ENCODE data around the gene INPP5D. TPM values are rescaled to one million over a fixed set of nuclear protein-coding genes. Genes with fewer than 3 reads are reported as not detected.

The INPP5D gene
- total and polyA plus RNA-seq, 8 donors, result 3.7 to 564 (median 8.5) TPM

DNA sequence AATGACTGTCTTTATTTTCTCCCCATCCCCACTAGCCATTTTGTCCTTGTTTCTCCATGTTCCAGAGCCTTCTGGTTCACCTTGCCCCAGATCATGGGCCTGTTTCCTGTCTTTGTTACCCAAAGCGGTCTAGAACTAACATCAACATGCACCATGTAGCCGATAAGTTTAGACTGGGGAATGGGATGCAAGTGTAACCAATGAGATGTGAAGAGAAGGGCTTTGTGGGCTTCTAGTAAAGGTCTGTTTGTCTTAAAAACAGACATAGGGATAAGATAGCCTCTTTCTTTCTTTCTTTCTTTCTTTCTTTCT is 25.7 kb downstream of the INPP5D start:
- no peak for TF ChIP-seq POLR2AphosphoS5 (IDR thresholded peaks at IDR 0.05)
- TF ChIP-seq EP300 (IDR thresholded peaks at IDR 0.05), result no peak
- no peak for TF ChIP-seq POLR2A (IDR thresholded peaks at IDR 0.05)
- TF ChIP-seq, protein P1, sequence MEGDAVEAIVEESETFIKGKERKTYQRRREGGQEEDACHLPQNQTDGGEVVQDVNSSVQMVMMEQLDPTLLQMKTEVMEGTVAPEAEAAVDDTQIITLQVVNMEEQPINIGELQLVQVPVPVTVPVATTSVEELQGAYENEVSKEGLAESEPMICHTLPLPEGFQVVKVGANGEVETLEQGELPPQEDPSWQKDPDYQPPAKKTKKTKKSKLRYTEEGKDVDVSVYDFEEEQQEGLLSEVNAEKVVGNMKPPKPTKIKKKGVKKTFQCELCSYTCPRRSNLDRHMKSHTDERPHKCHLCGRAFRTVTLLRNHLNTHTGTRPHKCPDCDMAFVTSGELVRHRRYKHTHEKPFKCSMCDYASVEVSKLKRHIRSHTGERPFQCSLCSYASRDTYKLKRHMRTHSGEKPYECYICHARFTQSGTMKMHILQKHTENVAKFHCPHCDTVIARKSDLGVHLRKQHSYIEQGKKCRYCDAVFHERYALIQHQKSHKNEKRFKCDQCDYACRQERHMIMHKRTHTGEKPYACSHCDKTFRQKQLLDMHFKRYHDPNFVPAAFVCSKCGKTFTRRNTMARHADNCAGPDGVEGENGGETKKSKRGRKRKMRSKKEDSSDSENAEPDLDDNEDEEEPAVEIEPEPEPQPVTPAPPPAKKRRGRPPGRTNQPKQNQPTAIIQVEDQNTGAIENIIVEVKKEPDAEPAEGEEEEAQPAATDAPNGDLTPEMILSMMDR (IDR thresholded peaks at IDR 0.05), result no peak

DNA sequence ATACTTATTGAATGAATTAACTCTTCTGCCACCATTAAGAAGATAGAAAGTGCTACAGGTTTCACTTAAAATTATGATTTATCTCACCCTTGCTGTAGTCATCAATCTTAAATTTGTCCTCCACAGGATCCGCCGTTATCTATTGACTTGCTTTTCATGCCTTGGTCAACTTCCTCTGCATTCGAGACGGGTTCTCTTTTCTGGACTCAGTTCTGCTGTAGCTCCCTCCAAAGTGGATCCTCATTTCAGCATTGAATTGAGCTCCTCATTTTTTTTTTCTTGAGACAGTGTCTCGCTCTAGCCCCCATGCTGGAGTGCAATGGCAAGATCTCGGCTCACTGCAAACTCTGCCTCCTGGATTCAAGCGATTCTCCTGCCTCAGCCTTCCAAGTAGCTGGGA is 27.6 kb downstream of the INPP5D start:
- 86 to 95% (median 89%) methylated on average over 7 of the region's 7 CpGs for WGBS, 5 donors
- Histone ChIP-seq H3K4me3 (no peak overlapping the region), H3K9me3 (no peaks in the 10 kb centered on the region), H3K36me3 (no peaks in the 10 kb centered on the region), H3K4me1 (peaks cover 0 to 53% (median 3%) of the 10 kb centered on the region in 4 donors), H3K27ac (peak overlapping the region in 2 of 5 donors; percentile 83 to 84), H3K27me3 (no peaks in the 10 kb centered on the region)
- intact Hi-C loops (cut with DNase I; ENCODE audit: low total_unique reads), result no loop called here
- TF ChIP-seq EP300 (IDR thresholded peaks at IDR 0.05), result no peak
- TF ChIP-seq POLR2AphosphoS5 (IDR thresholded peaks at IDR 0.05), result no peak
- no peak for TF ChIP-seq POLR2A (IDR thresholded peaks at IDR 0.05)
- TF ChIP-seq, protein P1 (IDR thresholded peaks at IDR 0.05), result no peak
- peak in 1 of 2 donors; percentile 4 for DNase-seq

More for the DNA sequence above, 25.7 kb downstream of the INPP5D start:
- no peaks in the 10 kb centered on the region for H3K9me3 ChIP-seq
- no peaks in the 10 kb centered on the region for H3K27me3 ChIP-seq
- H3K4me3 ChIP-seq, result no peak overlapping the region
- H3K27ac ChIP-seq, result peak overlapping the region in 4 of 5 donors; percentile 25 to 84 (median 80)
- intact Hi-C loops (cut with DNase I; ENCODE audit: low total_unique reads), result no loop called here
- no peak for DNase-seq
- no peaks in the 10 kb centered on the region for H3K36me3 ChIP-seq
- peaks cover 0 to 63% (median 6%) of the 10 kb centered on the region in 4 donors for H3K4me1 ChIP-seq
- whole genome bisulfite sequencing, 5 donors, result 77 to 96% (median 86%) methylated on average over 2 of the region's 2 CpGs

DNA sequence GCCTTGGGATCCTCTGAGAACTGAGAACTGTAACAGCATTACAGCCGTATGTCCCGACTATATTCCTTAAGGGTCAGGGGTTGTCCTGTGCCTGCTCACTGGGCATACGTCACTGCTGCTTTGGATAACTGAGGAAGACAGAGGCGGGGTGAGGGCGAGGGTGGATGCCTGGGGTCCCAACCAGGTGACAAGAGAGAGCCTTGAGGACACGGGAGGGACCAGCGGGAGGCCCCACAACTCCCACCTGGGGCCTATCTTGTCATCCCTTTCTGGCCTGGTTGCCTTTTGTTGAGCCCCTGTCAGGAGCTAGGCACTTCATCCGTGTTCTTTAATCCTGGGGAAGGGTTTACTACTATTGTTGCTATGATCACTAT is 28.8 kb downstream of the INPP5D start:
- Histone ChIP-seq H3K36me3 (no peaks in the 10 kb centered on the region), H3K9me3 (no peaks in the 10 kb centered on the region), H3K4me3 (no peak overlapping the region), H3K27me3 (no peaks in the 10 kb centered on the region), H3K27ac (no peak overlapping the region), H3K4me1 (peaks cover 0 to 43% (median 0%) of the 10 kb centered on the region in 4 donors)
- 73 to 89% (median 80%) methylated on average over 8 of the region's 8 CpGs for WGBS, 5 donors
- TF ChIP-seq POLR2AphosphoS5 (IDR thresholded peaks at IDR 0.05), result no peak
- no peak for TF ChIP-seq POLR2A (IDR thresholded peaks at IDR 0.05)
- TF ChIP-seq, protein P1 (IDR thresholded peaks at IDR 0.05), result no peak
- no peak for TF ChIP-seq EP300 (IDR thresholded peaks at IDR 0.05)
- intact Hi-C loops (cut with DNase I; ENCODE audit: low total_unique reads), result no loop called here
- no peak for DNase-seq

DNA sequence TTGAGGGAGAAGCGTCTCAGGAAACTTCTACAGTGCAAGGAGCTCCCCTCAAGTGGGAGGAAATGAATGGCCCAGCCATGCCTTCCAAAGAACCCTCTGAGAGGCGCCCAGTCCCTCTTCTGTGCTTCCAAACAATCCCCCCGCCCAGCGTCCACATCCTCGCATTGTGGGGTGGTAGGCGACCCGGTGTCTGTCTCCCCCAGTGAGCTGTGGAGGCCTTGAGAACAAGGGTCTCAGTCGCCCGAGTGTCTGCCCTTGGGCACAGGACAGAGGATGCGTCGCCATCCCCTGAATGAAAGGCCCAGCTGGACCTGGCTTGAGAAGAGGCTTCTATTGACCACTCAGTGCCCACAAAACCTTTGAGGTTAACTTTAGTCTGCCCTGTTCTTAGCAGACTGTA is 29.7 kb downstream of the INPP5D start:
- H3K9me3 ChIP-seq, result no peaks in the 10 kb centered on the region

More for the DNA sequence above, 29.7 kb downstream of the INPP5D start:
- H3K27ac ChIP-seq, result no peak overlapping the region
- no peaks in the 10 kb centered on the region for H3K36me3 ChIP-seq
- peak in 1 of 2 donors; percentile 20 for DNase-seq
- peaks cover 0 to 35% (median 0%) of the 10 kb centered on the region in 4 donors for H3K4me1 ChIP-seq
- H3K4me3 ChIP-seq, result no peak overlapping the region
- intact Hi-C loops (cut with DNase I; ENCODE audit: low total_unique reads), result no loop called here
- TF ChIP-seq POLR2AphosphoS5 (IDR thresholded peaks at IDR 0.05) (no peak), EP300 (IDR thresholded peaks at IDR 0.05) (no peak), POLR2A (IDR thresholded peaks at IDR 0.05) (no peak)
- TF ChIP-seq, protein P1 (IDR thresholded peaks at IDR 0.05), result no peak
- H3K27me3 ChIP-seq, result no peaks in the 10 kb centered on the region
- WGBS, 5 donors, result 92 to 98% (median 93%) methylated on average over 6 to 11 of the region's 11 CpGs

Data from stomach (tissue), 9 donors.